Panc1 (cell line): ENCODE data around the gene MAGED4B. TPM values are rescaled to one million over a fixed set of nuclear protein-coding genes. Genes with fewer than 3 reads are reported as not detected.

Experiments used
- ATAC-seq: fragments of 200-7000 bp; cut with Tn5 transposase; 2 replicates; pipeline ENCODE4 v1.9.1; 2020; ENCODE audit warnings: mild to moderate bottlenecking, moderate library complexity
- BruUV-seq: library from RNA; stranded (reverse); fragments of 400-500 nt; replicated peaks from 2 replicates; lab custom pipeline; 2021; lab: Mats Ljungman, UMichigan
- CTCF ChIA-PET: fragments of 300-600 bp; sonication (Branson Sonifier 250); formaldehyde crosslinking; loops from one replicate; lab custom pipeline; 2022; ENCODE audit warnings: antibody characterized with exemption; lab: Charles Lee
- POLR2A ChIA-PET: fragments of 300-600 bp; sonication (Branson Sonifier 250); formaldehyde crosslinking; loops from one replicate; lab custom pipeline; 2022; ENCODE audit warnings: antibody characterized with exemption; lab: Charles Lee
- DNase-seq: peaks from one replicate; pipeline ENCODE4 v3.0.0-alpha.2; 2010; ENCODE audit warnings: low read depth, low spot score
- H3K27ac ChIP-seq: 2 replicates; pipeline ENCODE4 v1.5.1; 2011; ENCODE audit warnings: mild to moderate bottlenecking, low read length, inconsistent platforms
- H3K27me3 ChIP-seq: fragments of 200-500 bp; sonication (Bioruptor generic); 2 replicates; pipeline ENCODE4 v1.6.0; 2014; ENCODE audit warnings: low read length, inconsistent platforms; ENCODE audit not compliant: control insufficient read depth, insufficient read depth
- H3K36me3 ChIP-seq: fragments of 200-500 bp; sonication (Bioruptor generic); 2 replicates; pipeline ENCODE4 v1.5.1; 2014; ENCODE audit warnings: inconsistent platforms, mild to moderate bottlenecking, low read length, moderate library complexity; ENCODE audit not compliant: control insufficient read depth, insufficient read depth
- H3K4me1 ChIP-seq: 2 replicates; pipeline ENCODE4 v1.5.1; 2011; ENCODE audit warnings: inconsistent platforms, mild to moderate bottlenecking, low read length, moderate library complexity; ENCODE audit not compliant: control insufficient read depth, insufficient read depth
- H3K4me3 ChIP-seq, 2 experiments: 2 replicates each; pipeline ENCODE4 v1.5.1; 2011 to 2012; ENCODE audit warnings: low read depth in 2 of 2, low read length in 2 of 2, mild to moderate bottlenecking in 2 of 2, inconsistent platforms in 1 of 2, moderate library complexity in 1 of 2
- H3K9me3 ChIP-seq: fragments of 200-500 bp; sonication (Bioruptor generic); 2 replicates; pipeline ENCODE4 v1.5.1; 2014; ENCODE audit warnings: low read depth, mild to moderate bottlenecking, inconsistent platforms, low read length, moderate library complexity; ENCODE audit not compliant: control insufficient read depth, insufficient read depth
- CTCF ChIP-seq: fragments of 450-650 bp; IDR thresholded peaks from 2 replicates; pipeline ENCODE4 v1.5.1; 2017; ENCODE audit warnings: mild to moderate bottlenecking
- POLR2AphosphoS5 ChIP-seq: IDR thresholded peaks from 2 replicates; pipeline ENCODE4 v1.6.1; 2012; ENCODE audit warnings: mild to moderate bottlenecking, low read depth, low read length, moderate library complexity
- REST ChIP-seq, 2 experiments: IDR thresholded peaks; 2 replicates each; pipeline ENCODE4 v1.6.1; 2011 to 2012; ENCODE audit warnings: low read depth in 2 of 2, control low read depth in 1 of 2, low read length in 1 of 2, mild to moderate bottlenecking in 1 of 2, moderate library complexity in 1 of 2; ENCODE audit not compliant: insufficient read depth in 1 of 2
- SIN3A ChIP-seq: IDR thresholded peaks from 2 replicates; pipeline ENCODE4 v1.6.1; 2012; ENCODE audit warnings: low read depth, mild to moderate bottlenecking, low read length, moderate library complexity, borderline replicate concordance; ENCODE audit not compliant: insufficient read depth
- TCF7L2 ChIP-seq: IDR thresholded peaks from 2 replicates; pipeline ENCODE4 v1.6.1; 2011; ENCODE audit warnings: mild to moderate bottlenecking, low read depth, low read length, inconsistent platforms
- in situ Hi-C: cut with HindIII; loops from 2 replicates; pipeline ENCODE4 v1.10.0; 2016; ENCODE audit warnings: low sequenced_read_pairs, low pct_unique_long_range_greater_than_20kb
- intact Hi-C: fragments of 100-400 bp; cut with micrococcal nuclease; formaldehyde crosslinking; loops from one replicate; pipeline ENCODE4 v1.10.0; 2022; ENCODE audit not compliant: unreplicated experiment
- total RNA-seq: library from RNA; stranded (reverse); gene quantifications from one replicate; pipeline ENCODE4 v1.2.1, GENCODE V29; 2021; ENCODE audit not compliant: unreplicated experiment

MAGED4B gene
- total RNA-seq, 1 experiment from 2014 or later = 2.6 TPM

GRCh38 chrX:52034211-52034610, 34.8 kb downstream of the MAGED4B start:
- no peaks in the 10 kb centered on the region for H3K9me3 ChIP-seq
- H3K4me1 ChIP-seq = no peaks in the 10 kb centered on the region
- H3K27me3 ChIP-seq = no peaks in the 10 kb centered on the region
- no peaks in the 10 kb centered on the region for H3K36me3 ChIP-seq
- TF ChIP-seq CTCF = no peak
- no peak for TF ChIP-seq TCF7L2
- no peak for TF ChIP-seq SIN3A
- no peak for TF ChIP-seq POLR2AphosphoS5
- no peak for TF ChIP-seq REST (IDR thresholded peaks at IDR 0.05; ENCODE audit: insufficient read depth in 1 of 2, low read depth in 2 of 2, low read length in 1 of 2)
- no peak overlapping the region for H3K4me3 ChIP-seq
- in situ Hi-C loops = no loop called here
- DNase-seq (no peak), ATAC-seq (no peak)
- BruUV-seq = no TSS peak
- H3K27ac ChIP-seq = no peak overlapping the region
- intact Hi-C loops = no loop called here
- ChIA-PET POLR2A (no interaction called here), CTCF (no interaction called here)

GRCh38 chrX:52031371-52031770, 37.6 kb downstream of the MAGED4B start:
- no peaks in the 10 kb centered on the region for H3K36me3 ChIP-seq
- no peak for TF ChIP-seq REST (IDR thresholded peaks at IDR 0.05; ENCODE audit: insufficient read depth in 1 of 2, low read depth in 2 of 2, low read length in 1 of 2)
- no peak for TF ChIP-seq TCF7L2
- no peak for TF ChIP-seq POLR2AphosphoS5
- no peak for TF ChIP-seq CTCF
- no peak for TF ChIP-seq SIN3A
- ATAC-seq (no peak), DNase-seq (no peak)
- H3K4me1 ChIP-seq = no peaks in the 10 kb centered on the region
- in situ Hi-C loops = no loop called here
- H3K27ac ChIP-seq = no peak overlapping the region
- ChIA-PET CTCF (no interaction called here), POLR2A (no interaction called here)
- H3K4me3 ChIP-seq = no peak overlapping the region
- H3K27me3 ChIP-seq = no peaks in the 10 kb centered on the region
- no peaks in the 10 kb centered on the region for H3K9me3 ChIP-seq
- intact Hi-C loops = no loop called here
- BruUV-seq = no TSS peak
